Suprapubic skin (tissue), 4 donors: Measurements from ENCODE around the gene PTBP2.

Experiments
- CTCF ChIP-seq, 2 donors: fragments of 200-600 bp in 1 of 2; fragments of 450-650 bp in 1 of 2; sonication (generic) in 1 of 2; IDR thresholded peaks; one replicate each; pipeline ENCODE4 v1.5.1; 2016 to 2019; ENCODE audit warnings: antibody characterized with exemption in 2 of 2, mild to moderate bottlenecking in 1 of 2, moderate library complexity in 1 of 2
- EP300 ChIP-seq: sonication (generic); formaldehyde crosslinking; IDR thresholded peaks from one replicate; pipeline ENCODE4 v1.6.1; 2017; ENCODE audit warnings: antibody characterized with exemption
- POLR2A ChIP-seq, 2 donors: fragments of 450-650 bp; IDR thresholded peaks; one replicate each; pipeline ENCODE4 v1.6.1; 2017; ENCODE audit warnings: antibody characterized with exemption in 2 of 2, mild to moderate bottlenecking in 2 of 2, moderate library complexity in 2 of 2
- POLR2AphosphoS5 ChIP-seq, 3 donors: sonication (generic); formaldehyde crosslinking; IDR thresholded peaks; one replicate each; pipeline ENCODE4 v1.6.1; 2017; ENCODE audit warnings: antibody characterized with exemption in 3 of 3

GRCh38 chr1:96730574-96731298, 9.2 kb downstream of the PTBP2 start:
- TF ChIP-seq CTCF (IDR thresholded peaks at IDR 0.05) (no peak), POLR2AphosphoS5 (IDR thresholded peaks at IDR 0.05) (no peak), POLR2A (IDR thresholded peaks at IDR 0.05) (no peak), EP300 (no peak)
